SK-N-SH treated with all-trans-retinoic acid at 6 μM for 48 hours (cell line): ENCODE measurements around the gene SYTL3.
A peak's percentile ranks its signal among the peaks of the same experiment; 100 is the strongest.

Source experiments
- ATAC-seq: fragments of 200-7000 bp; cut with Tn5 transposase; 3 replicates; pipeline ENCODE4 v1.9.1; 2020; ENCODE audit warnings: mild to moderate bottlenecking, moderate library complexity
- ARNTL ChIP-seq: fragments of 450-650 bp; formaldehyde crosslinking; IDR thresholded peaks from 2 replicates; pipeline ENCODE4 v1.5.0; 2020; ENCODE audit warnings: low read depth, mild to moderate bottlenecking, moderate library complexity, borderline replicate concordance
- CSDC2 ChIP-seq: fragments of 250-450 bp; sonication (Bioruptor Pico); IDR thresholded peaks from 2 replicates; pipeline ENCODE4 v1.5.0; 2020; ENCODE audit warnings: mild to moderate bottlenecking, moderate library complexity
- ESRRG ChIP-seq: fragments of 250-450 bp; sonication (Bioruptor Pico); IDR thresholded peaks from 2 replicates; pipeline ENCODE4 v1.6.1; 2021; ENCODE audit warnings: mild to moderate bottlenecking
- GLIS3 ChIP-seq: fragments of 250-450 bp; sonication (Bioruptor Pico); IDR thresholded peaks from 2 replicates; pipeline ENCODE4 v1.5.0; 2020; ENCODE audit warnings: mild to moderate bottlenecking, moderate library complexity
- ISL1 ChIP-seq: fragments of 250-450 bp; sonication (Bioruptor Pico); IDR thresholded peaks from 2 replicates; pipeline ENCODE4 v2.1.2; 2022; ENCODE audit warnings: mild to moderate bottlenecking, moderate library complexity
- OSR1 ChIP-seq: fragments of 250-450 bp; sonication (Bioruptor Pico); IDR thresholded peaks from 2 replicates; pipeline ENCODE4 v1.8.0; 2022; ENCODE audit warnings: moderate library complexity, mild to moderate bottlenecking, inconsistent platforms
- PPARA ChIP-seq: fragments of 250-450 bp; sonication (Bioruptor Pico); IDR thresholded peaks from 2 replicates; pipeline ENCODE4 v1.5.0; 2020; ENCODE audit warnings: mild to moderate bottlenecking, borderline replicate concordance
- RARB ChIP-seq: fragments of 250-450 bp; sonication (Bioruptor Pico); IDR thresholded peaks from 2 replicates; pipeline ENCODE4 v1.8.0; 2021; ENCODE audit warnings: mild to moderate bottlenecking, moderate library complexity
- SNAI2 ChIP-seq: fragments of 250-450 bp; sonication (Bioruptor Pico); IDR thresholded peaks from 2 replicates; pipeline ENCODE4 v1.5.0; 2020; ENCODE audit warnings: mild to moderate bottlenecking, moderate library complexity
- TCF4 ChIP-seq: fragments of 250-450 bp; sonication (Bioruptor Pico); IDR thresholded peaks from 2 replicates; pipeline ENCODE4 v1.8.0; 2021; ENCODE audit warnings: mild to moderate bottlenecking, moderate library complexity, borderline replicate concordance
- ZFP3 ChIP-seq: fragments of 250-450 bp; sonication (Bioruptor Pico); IDR thresholded peaks from 2 replicates; pipeline ENCODE4 v1.5.0; 2020; ENCODE audit warnings: mild to moderate bottlenecking, moderate library complexity
- ZNF565 ChIP-seq: fragments of 450-650 bp; formaldehyde crosslinking; conservative IDR thresholded peaks from 2 replicates; pipeline ENCODE4 v1.5.0; 2020; ENCODE audit warnings: low read depth, mild to moderate bottlenecking, moderate library complexity
- ZNF70 ChIP-seq: fragments of 450-650 bp; formaldehyde crosslinking; IDR thresholded peaks from 2 replicates; pipeline ENCODE4 v1.5.0; 2020; ENCODE audit warnings: mild to moderate bottlenecking, moderate library complexity
- TF ChIP-seq, protein P1 (sequence below): fragments of 250-450 bp; sonication (Bioruptor Pico); IDR thresholded peaks from 2 replicates; pipeline ENCODE4 v1.5.0; 2020; ENCODE audit warnings: mild to moderate bottlenecking, moderate library complexity
- TF ChIP-seq, protein P2 (sequence below): fragments of 250-450 bp; sonication (Bioruptor Pico); IDR thresholded peaks from 2 replicates; pipeline ENCODE4 v1.5.1; 2020; ENCODE audit warnings: low read depth, mild to moderate bottlenecking, moderate library complexity
- TF ChIP-seq, protein P3 (sequence below): fragments of 250-450 bp; sonication (Bioruptor Pico); IDR thresholded peaks from 2 replicates; pipeline ENCODE4 v1.8.0; 2021; ENCODE audit warnings: low read depth, mild to moderate bottlenecking, moderate library complexity, borderline replicate concordance

Gene SYTL3

DNA sequence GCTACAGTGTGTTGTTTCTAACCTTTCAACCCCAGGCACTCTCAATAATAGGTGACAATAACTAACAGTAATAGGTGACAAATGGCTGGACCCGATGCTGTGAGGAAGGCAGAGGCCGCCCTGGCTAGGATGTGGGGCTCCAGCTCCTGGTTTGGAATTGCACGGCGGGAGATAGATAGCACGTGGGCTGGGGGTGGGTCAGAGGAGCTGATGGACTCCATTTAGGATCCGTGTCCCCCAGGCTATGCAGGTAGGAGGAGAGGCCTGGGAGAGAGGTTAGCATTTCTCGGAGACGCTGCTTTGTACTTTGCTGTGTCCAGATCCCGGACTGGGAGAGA is 107.9 kb downstream of the SYTL3 start (continued):
- TF ChIP-seq, protein P1, sequence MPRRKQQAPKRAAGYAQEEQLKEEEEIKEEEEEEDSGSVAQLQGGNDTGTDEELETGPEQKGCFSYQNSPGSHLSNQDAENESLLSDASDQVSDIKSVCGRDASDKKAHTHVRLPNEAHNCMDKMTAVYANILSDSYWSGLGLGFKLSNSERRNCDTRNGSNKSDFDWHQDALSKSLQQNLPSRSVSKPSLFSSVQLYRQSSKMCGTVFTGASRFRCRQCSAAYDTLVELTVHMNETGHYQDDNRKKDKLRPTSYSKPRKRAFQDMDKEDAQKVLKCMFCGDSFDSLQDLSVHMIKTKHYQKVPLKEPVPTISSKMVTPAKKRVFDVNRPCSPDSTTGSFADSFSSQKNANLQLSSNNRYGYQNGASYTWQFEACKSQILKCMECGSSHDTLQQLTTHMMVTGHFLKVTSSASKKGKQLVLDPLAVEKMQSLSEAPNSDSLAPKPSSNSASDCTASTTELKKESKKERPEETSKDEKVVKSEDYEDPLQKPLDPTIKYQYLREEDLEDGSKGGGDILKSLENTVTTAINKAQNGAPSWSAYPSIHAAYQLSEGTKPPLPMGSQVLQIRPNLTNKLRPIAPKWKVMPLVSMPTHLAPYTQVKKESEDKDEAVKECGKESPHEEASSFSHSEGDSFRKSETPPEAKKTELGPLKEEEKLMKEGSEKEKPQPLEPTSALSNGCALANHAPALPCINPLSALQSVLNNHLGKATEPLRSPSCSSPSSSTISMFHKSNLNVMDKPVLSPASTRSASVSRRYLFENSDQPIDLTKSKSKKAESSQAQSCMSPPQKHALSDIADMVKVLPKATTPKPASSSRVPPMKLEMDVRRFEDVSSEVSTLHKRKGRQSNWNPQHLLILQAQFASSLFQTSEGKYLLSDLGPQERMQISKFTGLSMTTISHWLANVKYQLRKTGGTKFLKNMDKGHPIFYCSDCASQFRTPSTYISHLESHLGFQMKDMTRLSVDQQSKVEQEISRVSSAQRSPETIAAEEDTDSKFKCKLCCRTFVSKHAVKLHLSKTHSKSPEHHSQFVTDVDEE (CRISPR knock-in tag), result no peak
- TF ChIP-seq GLIS3 (CRISPR knock-in tag), result no peak
- TF ChIP-seq ZNF70 (CRISPR knock-in tag), result no peak

DNA sequence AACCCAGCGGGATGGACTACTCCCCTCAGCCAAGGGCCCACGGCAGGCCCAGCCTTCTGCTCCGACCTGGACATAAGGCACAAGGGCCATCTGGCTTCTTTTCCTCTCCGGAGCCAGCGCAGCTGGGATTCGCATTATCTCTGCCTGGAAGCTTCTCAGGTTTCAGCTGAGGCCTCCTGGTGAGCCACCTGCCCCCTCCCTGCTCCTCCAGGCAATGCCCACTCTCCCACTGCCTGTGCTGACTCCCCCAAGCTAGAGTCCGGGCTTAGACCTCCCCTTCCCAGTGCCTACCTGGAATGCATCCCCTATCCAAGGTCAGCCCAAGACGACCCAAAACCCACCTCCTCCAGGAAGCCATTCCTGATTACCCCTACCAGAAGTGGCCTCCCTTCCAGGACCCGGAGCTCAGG is 108.6 kb downstream of the SYTL3 start:
- TF ChIP-seq PPARA, result no peak
- TF ChIP-seq, protein P2, sequence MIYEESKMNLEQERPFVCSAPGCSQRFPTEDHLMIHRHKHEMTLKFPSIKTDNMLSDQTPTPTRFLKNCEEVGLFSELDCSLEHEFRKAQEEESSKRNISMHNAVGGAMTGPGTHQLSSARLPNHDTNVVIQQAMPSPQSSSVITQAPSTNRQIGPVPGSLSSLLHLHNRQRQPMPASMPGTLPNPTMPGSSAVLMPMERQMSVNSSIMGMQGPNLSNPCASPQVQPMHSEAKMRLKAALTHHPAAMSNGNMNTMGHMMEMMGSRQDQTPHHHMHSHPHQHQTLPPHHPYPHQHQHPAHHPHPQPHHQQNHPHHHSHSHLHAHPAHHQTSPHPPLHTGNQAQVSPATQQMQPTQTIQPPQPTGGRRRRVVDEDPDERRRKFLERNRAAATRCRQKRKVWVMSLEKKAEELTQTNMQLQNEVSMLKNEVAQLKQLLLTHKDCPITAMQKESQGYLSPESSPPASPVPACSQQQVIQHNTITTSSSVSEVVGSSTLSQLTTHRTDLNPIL (CRISPR knock-in tag), result no peak
- no peak for TF ChIP-seq SNAI2
- TF ChIP-seq ISL1 (CRISPR knock-in tag), result peak; percentile 39; the same call in 1 of the 2 replicates
- no peak for TF ChIP-seq OSR1
- TF ChIP-seq, protein P1 (CRISPR knock-in tag), result peak; percentile 57; the same call in 1 of the 2 replicates
- TF ChIP-seq, protein P3, sequence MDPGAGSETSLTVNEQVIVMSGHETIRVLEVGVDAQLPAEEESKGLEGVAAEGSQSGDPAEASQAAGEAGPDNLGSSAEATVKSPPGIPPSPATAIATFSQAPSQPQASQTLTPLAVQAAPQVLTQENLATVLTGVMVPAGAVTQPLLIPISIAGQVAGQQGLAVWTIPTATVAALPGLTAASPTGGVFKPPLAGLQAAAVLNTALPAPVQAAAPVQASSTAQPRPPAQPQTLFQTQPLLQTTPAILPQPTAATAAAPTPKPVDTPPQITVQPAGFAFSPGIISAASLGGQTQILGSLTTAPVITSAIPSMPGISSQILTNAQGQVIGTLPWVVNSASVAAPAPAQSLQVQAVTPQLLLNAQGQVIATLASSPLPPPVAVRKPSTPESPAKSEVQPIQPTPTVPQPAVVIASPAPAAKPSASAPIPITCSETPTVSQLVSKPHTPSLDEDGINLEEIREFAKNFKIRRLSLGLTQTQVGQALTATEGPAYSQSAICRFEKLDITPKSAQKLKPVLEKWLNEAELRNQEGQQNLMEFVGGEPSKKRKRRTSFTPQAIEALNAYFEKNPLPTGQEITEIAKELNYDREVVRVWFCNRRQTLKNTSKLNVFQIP (CRISPR knock-in tag), result no peak
- TF ChIP-seq CSDC2 (CRISPR knock-in tag), result no peak
- peak; percentile 82 for TF ChIP-seq TCF4 (CRISPR knock-in tag)
- no peak for TF ChIP-seq ZNF70 (CRISPR knock-in tag)
- no peak for TF ChIP-seq ZFP3 (CRISPR knock-in tag)
- no peak for TF ChIP-seq ARNTL (CRISPR knock-in tag)
- no peak for TF ChIP-seq ESRRG (CRISPR knock-in tag)
- ATAC-seq, result peak; percentile 88

DNA sequence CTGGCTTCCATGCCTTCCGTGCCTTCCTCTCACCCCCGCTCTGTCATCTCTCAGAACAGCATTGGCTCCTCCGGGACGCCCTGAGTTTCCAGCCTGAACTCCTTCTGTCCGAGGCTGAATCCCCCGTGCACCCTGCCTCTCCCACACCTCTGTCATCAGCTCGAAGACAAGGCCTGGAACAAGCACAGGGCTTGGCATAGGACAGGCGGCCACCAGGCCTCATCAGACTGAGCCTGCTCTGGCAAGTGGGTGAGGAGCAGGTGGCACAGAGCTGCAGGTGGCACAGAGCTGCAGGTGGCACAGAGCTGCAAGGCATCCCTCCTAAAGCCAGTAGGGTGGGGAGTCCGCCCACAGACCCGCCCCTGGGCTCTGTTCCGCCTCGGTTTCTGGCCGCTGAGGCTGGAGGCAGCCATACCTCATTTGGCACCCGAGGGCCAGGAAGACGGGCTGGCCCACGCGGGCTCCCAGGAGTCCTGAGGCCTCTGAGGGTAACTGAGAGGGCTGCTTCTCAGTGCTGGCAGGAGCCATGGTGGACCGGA is 109.2 kb downstream of the SYTL3 start:
- TF ChIP-seq SNAI2, result no peak
- no peak for TF ChIP-seq PPARA
- no peak for TF ChIP-seq RARB
- TF ChIP-seq GLIS3 (CRISPR knock-in tag), result no peak
- no peak for TF ChIP-seq ISL1 (CRISPR knock-in tag)
- no peak for TF ChIP-seq ZNF565 (CRISPR knock-in tag)
- TF ChIP-seq, protein P1 (CRISPR knock-in tag), result no peak
- no peak for TF ChIP-seq ESRRG (CRISPR knock-in tag)
- ATAC-seq, result no peak
